OCI-LY1 (cell line): ENCODE measurements around the gene MCM6.
A peak's percentile ranks its signal among the peaks of the same experiment; 100 is the strongest.

Experiments
- H2AFZ ChIP-seq: fragments of 200-600 bp; sonication (generic), shearing (Covaris generic); 2 replicates; pipeline ENCODE4 v1.6.0; 2014; ENCODE audit warnings: antibody characterized with exemption, mild to moderate bottlenecking, low read length
- H3F3A ChIP-seq: fragments of 200-600 bp; sonication (generic), shearing (Covaris generic); 2 replicates; pipeline ENCODE4 v1.6.0; 2014; ENCODE audit warnings: mild to moderate bottlenecking, antibody characterized with exemption, low read length, moderate library complexity; ENCODE audit not compliant: insufficient read depth
- H3K27ac ChIP-seq: fragments of 200-600 bp; sonication (generic); 2 replicates; pipeline ENCODE4 v1.5.1; 2014; ENCODE audit warnings: low read length, mixed run types, mild to moderate bottlenecking, low read depth; ENCODE audit not compliant: poor library complexity, severe bottlenecking
- H3K27me3 ChIP-seq: fragments of 200-600 bp; sonication (generic); 2 replicates; pipeline ENCODE4 v1.6.0; 2014; ENCODE audit warnings: antibody characterized with exemption, mild to moderate bottlenecking, low read length, moderate library complexity; ENCODE audit not compliant: insufficient read depth
- H3K36me3 ChIP-seq: fragments of 200-600 bp; sonication (generic); 2 replicates; pipeline ENCODE4 v1.6.1; 2014; ENCODE audit warnings: mild to moderate bottlenecking, antibody characterized with exemption, low read length, moderate library complexity, mixed read lengths; ENCODE audit not compliant: insufficient read depth
- H3K4me1 ChIP-seq: fragments of 200-600 bp; sonication (generic); 2 replicates; pipeline ENCODE4 v1.5.1; 2014; ENCODE audit warnings: mild to moderate bottlenecking, low read length, moderate library complexity; ENCODE audit not compliant: insufficient read depth, severe bottlenecking
- H3K4me2 ChIP-seq: fragments of 200-600 bp; sonication (generic), shearing (Covaris generic); 2 replicates; pipeline ENCODE4 v1.6.1; 2014; ENCODE audit warnings: low read length
- H3K4me3 ChIP-seq: fragments of 200-600 bp; sonication (generic); 2 replicates; pipeline ENCODE4 v1.5.1; 2014; ENCODE audit warnings: low read length, low read depth, mild to moderate bottlenecking, mixed read lengths; ENCODE audit not compliant: poor library complexity, severe bottlenecking
- H3K79me2 ChIP-seq: fragments of 200-600 bp; shearing (Covaris generic); 2 replicates; pipeline ENCODE4 v1.6.1; 2016; ENCODE audit warnings: mixed run types, low read length, mixed read lengths; ENCODE audit not compliant: insufficient read depth
- H3K9ac ChIP-seq: fragments of 200-600 bp; sonication (generic), shearing (Covaris generic); 2 replicates; pipeline ENCODE4 v1.6.1; 2014; ENCODE audit warnings: mild to moderate bottlenecking, low read length, mixed read lengths
- H3K9me2 ChIP-seq: fragments of 200-600 bp; sonication (generic), shearing (Covaris generic); 2 replicates; pipeline ENCODE4 v1.6.1; 2014; ENCODE audit warnings: low read depth, mild to moderate bottlenecking, low read length, mixed read lengths
- H3K9me3 ChIP-seq: fragments of 200-600 bp; shearing (Covaris generic); 2 replicates; pipeline ENCODE4 v1.6.1; 2014; ENCODE audit warnings: low read length, mixed read lengths
- H4K20me1 ChIP-seq: fragments of 200-600 bp; sonication (generic), shearing (Covaris generic); 2 replicates; pipeline ENCODE4 v1.6.0; 2016; ENCODE audit warnings: mild to moderate bottlenecking, low read length; ENCODE audit not compliant: insufficient read depth
- EZH2 ChIP-seq: fragments of 200-600 bp; sonication (generic), shearing (Covaris generic); IDR thresholded peaks from 2 replicates; pipeline ENCODE4 v1.8.0; 2017; ENCODE audit warnings: borderline replicate concordance, mixed run types, mild to moderate bottlenecking, antibody characterized with exemption, low read length, moderate library complexity, mixed read lengths
- TF ChIP-seq, protein P1 (sequence below): fragments of 200-600 bp; sonication (generic), shearing (Covaris generic); IDR thresholded peaks from 2 replicates; pipeline ENCODE4 v1.5.1; 2017; ENCODE audit warnings: mild to moderate bottlenecking, antibody characterized with exemption, low read length, moderate library complexity, mixed read lengths

MCM6 gene

DNA sequence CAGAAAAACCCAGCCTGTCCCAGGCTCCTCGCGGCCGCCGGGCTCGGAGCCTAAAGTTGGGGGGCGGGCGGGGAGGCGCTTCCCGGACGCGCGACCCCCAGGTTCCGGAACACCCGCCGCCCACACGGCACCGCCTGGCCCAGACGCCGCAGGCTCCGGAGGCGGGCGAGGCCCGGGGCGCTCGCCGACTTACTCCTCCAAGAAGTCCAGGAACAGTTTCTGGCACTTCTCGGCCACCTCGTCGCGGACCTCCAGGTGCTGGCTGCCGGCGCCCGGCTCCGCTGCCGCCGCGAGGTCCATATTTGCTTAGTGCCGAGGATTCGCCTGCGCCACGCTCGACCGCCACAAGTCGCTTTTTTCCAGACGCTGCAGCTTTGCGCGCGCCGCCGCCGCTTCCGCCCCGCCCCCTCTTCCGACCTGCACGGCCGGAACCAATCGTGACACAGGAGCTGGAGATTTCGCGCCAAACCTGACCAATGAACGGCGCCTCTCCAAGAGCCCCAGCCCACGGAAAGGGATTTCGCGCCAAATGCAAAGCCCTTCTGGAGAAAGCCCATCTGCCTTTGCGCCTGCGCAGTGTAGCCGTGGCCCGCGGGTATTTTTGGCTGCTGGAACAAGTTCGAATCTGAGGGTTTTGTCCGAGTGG lies at the start of gene MCM6:
MCM6 (minus strand) TSS at position 378 of the 646 bp plus-strand sequence; CDS start at position 300, 78 bp downstream.
- peaks cover 30% of the 10 kb centered on the region for H3K4me1 ChIP-seq
- H2AFZ ChIP-seq = 0 out of 2 replicates have a peak within 1 kb of the TSS, but pooled peaks have one; percentile 26
- H3K9ac ChIP-seq = peak within 1 kb of the TSS; percentile 93
- H3K9me3 ChIP-seq = no peaks in the 10 kb centered on the region
- H3K4me2 ChIP-seq = peak within 1 kb of the TSS; percentile 78
- no peaks in the 10 kb centered on the region for H4K20me1 ChIP-seq
- H3K36me3 ChIP-seq = peaks cover 42% of the 10 kb centered on the region
- TF ChIP-seq, protein P1, sequence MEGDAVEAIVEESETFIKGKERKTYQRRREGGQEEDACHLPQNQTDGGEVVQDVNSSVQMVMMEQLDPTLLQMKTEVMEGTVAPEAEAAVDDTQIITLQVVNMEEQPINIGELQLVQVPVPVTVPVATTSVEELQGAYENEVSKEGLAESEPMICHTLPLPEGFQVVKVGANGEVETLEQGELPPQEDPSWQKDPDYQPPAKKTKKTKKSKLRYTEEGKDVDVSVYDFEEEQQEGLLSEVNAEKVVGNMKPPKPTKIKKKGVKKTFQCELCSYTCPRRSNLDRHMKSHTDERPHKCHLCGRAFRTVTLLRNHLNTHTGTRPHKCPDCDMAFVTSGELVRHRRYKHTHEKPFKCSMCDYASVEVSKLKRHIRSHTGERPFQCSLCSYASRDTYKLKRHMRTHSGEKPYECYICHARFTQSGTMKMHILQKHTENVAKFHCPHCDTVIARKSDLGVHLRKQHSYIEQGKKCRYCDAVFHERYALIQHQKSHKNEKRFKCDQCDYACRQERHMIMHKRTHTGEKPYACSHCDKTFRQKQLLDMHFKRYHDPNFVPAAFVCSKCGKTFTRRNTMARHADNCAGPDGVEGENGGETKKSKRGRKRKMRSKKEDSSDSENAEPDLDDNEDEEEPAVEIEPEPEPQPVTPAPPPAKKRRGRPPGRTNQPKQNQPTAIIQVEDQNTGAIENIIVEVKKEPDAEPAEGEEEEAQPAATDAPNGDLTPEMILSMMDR = no peak
- TF ChIP-seq EZH2 = no peak
- H3K9me2 ChIP-seq = no peaks in the 10 kb centered on the region
- peak within 1 kb of the TSS; percentile 60 for H3K27ac ChIP-seq
- peaks cover 29% of the 10 kb centered on the region for H3K79me2 ChIP-seq
- H3K27me3 ChIP-seq = no peaks in the 10 kb centered on the region
- peak within 1 kb of the TSS; percentile 91 for H3K4me3 ChIP-seq
- no peaks in the 10 kb centered on the region for H3F3A ChIP-seq

DNA sequence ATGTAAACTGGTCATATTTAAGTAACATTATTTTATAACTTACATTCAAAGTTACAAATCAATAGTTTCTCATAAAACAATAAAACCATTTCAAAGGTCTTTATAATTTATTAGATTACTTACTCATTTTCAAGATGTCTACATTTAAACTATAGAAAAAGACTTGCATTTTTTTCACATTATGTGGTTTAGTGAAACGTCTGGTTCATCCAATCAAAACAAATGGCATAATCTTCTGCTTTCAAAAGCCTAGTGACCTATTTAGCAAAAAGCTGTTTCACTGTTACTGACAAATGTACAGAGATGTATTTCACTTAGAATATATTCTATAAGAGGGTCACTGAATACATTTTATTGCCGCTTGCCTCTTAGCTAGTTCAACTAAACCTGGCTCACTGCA lies 49.3 kb upstream of the MCM6 start:
- H3K9me3 ChIP-seq = no peaks in the 10 kb centered on the region
- H3K79me2 ChIP-seq = no peaks in the 10 kb centered on the region; the same call in 1 of the 2 replicates
- no peak overlapping the region for H3K27ac ChIP-seq
- peaks cover 73% of the 10 kb centered on the region for H3K36me3 ChIP-seq
- TF ChIP-seq EZH2 = no peak
- TF ChIP-seq, protein P1 = no peak
- no peaks in the 10 kb centered on the region for H3K27me3 ChIP-seq
- H3K4me2 ChIP-seq = no peak overlapping the region
- H3K9ac ChIP-seq = no peak overlapping the region
- no peaks in the 10 kb centered on the region for H3F3A ChIP-seq
- H3K4me3 ChIP-seq = no peak overlapping the region
- H3K4me1 ChIP-seq = no peaks in the 10 kb centered on the region
- no peaks in the 10 kb centered on the region for H3K9me2 ChIP-seq
- no peaks in the 10 kb centered on the region for H4K20me1 ChIP-seq
- no peak overlapping the region for H2AFZ ChIP-seq

DNA sequence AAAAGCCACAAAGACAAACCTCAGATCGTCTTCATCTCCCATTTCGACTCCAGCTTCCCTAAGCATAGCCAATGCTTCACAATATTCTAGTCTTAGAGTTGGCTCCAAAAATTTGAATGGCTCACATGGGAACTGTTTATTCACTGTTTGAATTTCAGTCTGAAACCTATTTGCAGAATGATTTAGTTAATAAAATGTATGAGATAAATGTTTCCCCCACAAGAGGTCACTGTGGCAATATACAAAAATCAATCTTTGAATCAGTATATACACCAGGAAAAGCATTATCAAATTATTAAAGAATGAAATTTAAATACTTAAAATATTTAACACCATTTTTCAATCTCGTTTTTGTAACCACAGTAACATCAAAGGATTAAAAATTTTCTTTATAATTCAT lies 40.0 kb upstream of the MCM6 start:
- no peak overlapping the region for H2AFZ ChIP-seq
- no peaks in the 10 kb centered on the region for H3K9me3 ChIP-seq
- H4K20me1 ChIP-seq = no peaks in the 10 kb centered on the region
- H3F3A ChIP-seq = no peaks in the 10 kb centered on the region; the same call in 1 of the 2 replicates
- TF ChIP-seq, protein P1 = peak; percentile 45
- no peak for TF ChIP-seq EZH2
- no peaks in the 10 kb centered on the region for H3K79me2 ChIP-seq
- peaks cover 61% of the 10 kb centered on the region for H3K36me3 ChIP-seq
- H3K27ac ChIP-seq = no peak overlapping the region
- H3K4me3 ChIP-seq = no peak overlapping the region
- no peaks in the 10 kb centered on the region for H3K27me3 ChIP-seq
- peaks cover 22% of the 10 kb centered on the region for H3K4me1 ChIP-seq
- H3K9me2 ChIP-seq = no peaks in the 10 kb centered on the region
- H3K9ac ChIP-seq = no peak overlapping the region
- no peak overlapping the region for H3K4me2 ChIP-seq
